KBM-7 (cell line): ENCODE measurements around the gene UNC79.

Experiments
- DNase-seq: peaks from one replicate; pipeline ENCODE4 v3.0.0-alpha.2; 2015
- in situ Hi-C: fragments of 300-500 bp; cut with MboI; formaldehyde crosslinking; loops from 2 replicates; pipeline ENCODE4 v1.14.3; 2020; ENCODE audit warnings: low sequenced_read_pairs, low pct_unique_long_range_greater_than_20kb, mixed read lengths

The UNC79 gene

GRCh38 chr14:93716002-93716745, 285.4 kb downstream of the UNC79 start:
- in situ Hi-C loops: no loop called here
- DNase-seq: no peak

- no peak for DNase-seq
- in situ Hi-C loops: no loop called here
Observed at GRCh38 chr14:93716746-93717667, 286.3 kb downstream of the UNC79 start.

GRCh38 chr14:93717668-93718320, 287.1 kb downstream of the UNC79 start:
- in situ Hi-C loops: no loop called here
- DNase-seq: no peak

- DNase-seq: no peak
- in situ Hi-C loops: no loop called here
Observed at GRCh38 chr14:93719256-93719655, 288.5 kb downstream of the UNC79 start.

GRCh38 chr14:93720076-93720815, 289.5 kb downstream of the UNC79 start:
- in situ Hi-C loops: no loop called here

GRCh38 chr14:93720981-93721483, 290.3 kb downstream of the UNC79 start:
- in situ Hi-C loops: no loop called here
- no peak for DNase-seq

More at GRCh38 chr14:93720076-93720815, 289.5 kb downstream of the UNC79 start:
- DNase-seq: no peak

GRCh38 chr14:93723001-93723400, 292.3 kb downstream of the UNC79 start:
- in situ Hi-C loops: no loop called here
- DNase-seq: no peak

- in situ Hi-C loops: no loop called here
- DNase-seq: no peak
Observed at GRCh38 chr14:93725002-93725582, 294.4 kb downstream of the UNC79 start.

- no peak for DNase-seq
- in situ Hi-C loops: no loop called here
Observed at GRCh38 chr14:93725993-93726392, 295.3 kb downstream of the UNC79 start.

- in situ Hi-C loops: no loop called here
- no peak for DNase-seq
Observed at GRCh38 chr14:93727039-93727740, 296.5 kb downstream of the UNC79 start.

GRCh38 chr14:93727917-93728650, 297.3 kb downstream of the UNC79 start:
- no peak for DNase-seq
- in situ Hi-C loops: no loop called here

GRCh38 chr14:93728651-93729016, 297.9 kb downstream of the UNC79 start:
- in situ Hi-C loops: no loop called here
- DNase-seq: no peak

GRCh38 chr14:93729993-93730392, 299.3 kb downstream of the UNC79 start:
- DNase-seq: no peak
- in situ Hi-C loops: no loop called here

GRCh38 chr14:93731753-93732152, 301.0 kb downstream of the UNC79 start:
- in situ Hi-C loops: no loop called here
- DNase-seq: no peak

- DNase-seq: no peak
- in situ Hi-C loops: no loop called here
Observed at GRCh38 chr14:93732524-93732923, 301.8 kb downstream of the UNC79 start.

GRCh38 chr14:93733231-93733630, 302.5 kb downstream of the UNC79 start:
- in situ Hi-C loops: no loop called here

GRCh38 chr14:93733631-93734030, 302.9 kb downstream of the UNC79 start:
- DNase-seq: no peak
- in situ Hi-C loops: no loop called here

More at GRCh38 chr14:93733231-93733630, 302.5 kb downstream of the UNC79 start:
- DNase-seq: no peak
